ENCODE measurements around the gene VAPB.

DNA sequence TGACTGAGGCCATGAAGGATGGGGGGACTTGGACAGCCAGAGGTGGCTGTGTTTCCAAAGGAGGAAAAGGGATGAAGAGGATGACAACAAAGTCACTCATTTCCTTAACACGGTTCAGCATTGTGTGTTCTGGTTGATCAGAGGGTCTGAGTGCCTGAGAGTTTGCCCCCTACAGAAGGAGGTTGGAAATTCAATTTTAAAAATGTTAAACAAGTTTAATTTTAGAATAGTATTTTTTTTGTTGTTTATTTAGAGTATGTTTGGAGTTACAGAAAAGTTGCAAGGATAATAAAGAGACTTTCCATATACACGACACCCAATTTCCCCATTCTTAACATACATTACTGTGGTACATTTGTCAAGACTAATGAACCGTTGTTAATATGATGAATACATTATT is 10.3 kb upstream of the VAPB start:
- TF ChIP-seq TAF1 (IDR thresholded peaks at IDR 0.05; ENCODE audit: low read depth) (no peak), EZH2 (IDR thresholded peaks at IDR 0.05; ENCODE audit: borderline replicate concordance, insufficient read depth, low read length, poor library complexity, severe bottlenecking) (no peak), POLR2AphosphoS5 (IDR thresholded peaks at IDR 0.05) (no peak)
- TF ChIP-seq, protein P1, sequence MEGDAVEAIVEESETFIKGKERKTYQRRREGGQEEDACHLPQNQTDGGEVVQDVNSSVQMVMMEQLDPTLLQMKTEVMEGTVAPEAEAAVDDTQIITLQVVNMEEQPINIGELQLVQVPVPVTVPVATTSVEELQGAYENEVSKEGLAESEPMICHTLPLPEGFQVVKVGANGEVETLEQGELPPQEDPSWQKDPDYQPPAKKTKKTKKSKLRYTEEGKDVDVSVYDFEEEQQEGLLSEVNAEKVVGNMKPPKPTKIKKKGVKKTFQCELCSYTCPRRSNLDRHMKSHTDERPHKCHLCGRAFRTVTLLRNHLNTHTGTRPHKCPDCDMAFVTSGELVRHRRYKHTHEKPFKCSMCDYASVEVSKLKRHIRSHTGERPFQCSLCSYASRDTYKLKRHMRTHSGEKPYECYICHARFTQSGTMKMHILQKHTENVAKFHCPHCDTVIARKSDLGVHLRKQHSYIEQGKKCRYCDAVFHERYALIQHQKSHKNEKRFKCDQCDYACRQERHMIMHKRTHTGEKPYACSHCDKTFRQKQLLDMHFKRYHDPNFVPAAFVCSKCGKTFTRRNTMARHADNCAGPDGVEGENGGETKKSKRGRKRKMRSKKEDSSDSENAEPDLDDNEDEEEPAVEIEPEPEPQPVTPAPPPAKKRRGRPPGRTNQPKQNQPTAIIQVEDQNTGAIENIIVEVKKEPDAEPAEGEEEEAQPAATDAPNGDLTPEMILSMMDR (IDR thresholded peaks at IDR 0.05; ENCODE audit: poor library complexity, severe bottlenecking) = no peak

Data from neural cell (in vitro differentiated cells).